NCI-H446 (cell line): ENCODE measurements around the gene ZDHHC18.
"Not testable (repeated sequence)": the region's sequence is repeated elsewhere in the genome, so short reads cannot be mapped to it uniquely, and the experiment has no call there.

Experiments used
- DNase-seq, 2 experiments: peaks; one replicate each; lab custom pipeline; 2025; lab: John Stamatoyannopoulos, UW

ZDHHC18 gene

DNA sequence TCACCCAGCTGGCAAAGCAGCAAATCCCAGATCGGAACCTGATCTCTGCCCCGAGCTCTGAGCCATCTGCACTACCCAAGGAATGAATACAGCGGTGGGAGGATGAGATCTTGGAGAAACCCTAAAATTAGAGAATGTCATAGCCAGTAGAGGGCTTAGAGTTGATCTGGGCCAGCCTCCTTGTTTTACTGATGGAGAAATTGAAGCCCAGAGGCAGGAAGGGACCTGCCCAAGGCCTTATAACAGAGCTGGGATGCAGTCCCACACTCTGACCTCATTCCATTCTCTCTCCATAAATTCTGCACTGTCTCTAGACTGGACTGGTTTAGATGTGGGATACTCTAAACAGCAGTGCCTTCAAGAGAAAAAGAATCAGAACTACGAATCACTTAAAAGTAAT lies 31.7 kb downstream of the ZDHHC18 start:
- DNase-seq = no peak

DNA sequence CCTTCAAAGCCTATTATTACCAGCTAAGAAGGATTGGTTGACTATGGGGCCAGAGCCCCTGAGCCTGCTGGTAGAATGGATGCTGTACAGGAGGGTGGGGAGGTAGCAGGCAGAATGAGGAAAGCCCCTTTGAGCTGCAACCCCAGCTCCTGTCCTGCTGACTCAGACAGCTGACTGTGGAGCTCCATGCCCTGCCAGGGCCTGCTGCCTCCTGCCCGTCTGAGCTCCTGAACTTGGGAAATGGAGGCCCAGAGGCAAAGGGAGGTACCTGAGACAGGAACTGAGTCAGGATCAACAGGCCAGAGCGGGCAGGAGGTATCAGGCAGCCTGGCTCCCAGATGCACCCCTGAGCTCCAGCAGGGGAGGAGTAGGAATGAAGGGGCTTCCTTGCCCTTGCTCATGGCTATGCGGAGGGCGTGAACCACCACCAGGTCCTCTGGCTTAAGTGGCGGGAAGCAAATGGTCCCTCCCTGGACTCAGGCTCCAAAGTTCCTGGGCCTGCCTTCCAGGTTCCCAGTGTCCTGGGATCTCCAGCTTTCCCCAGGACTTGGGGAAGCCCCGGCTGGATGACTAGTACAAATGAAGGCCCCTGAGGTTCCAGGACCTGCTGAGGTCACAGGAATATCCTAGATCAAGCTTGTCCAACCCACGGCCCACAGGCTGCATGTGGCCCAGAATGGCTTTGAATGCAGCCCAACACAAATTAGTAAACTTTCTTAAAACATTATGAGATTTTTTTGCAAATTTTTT lies 32.6 kb downstream of the ZDHHC18 start:
- no peak for DNase-seq

DNA sequence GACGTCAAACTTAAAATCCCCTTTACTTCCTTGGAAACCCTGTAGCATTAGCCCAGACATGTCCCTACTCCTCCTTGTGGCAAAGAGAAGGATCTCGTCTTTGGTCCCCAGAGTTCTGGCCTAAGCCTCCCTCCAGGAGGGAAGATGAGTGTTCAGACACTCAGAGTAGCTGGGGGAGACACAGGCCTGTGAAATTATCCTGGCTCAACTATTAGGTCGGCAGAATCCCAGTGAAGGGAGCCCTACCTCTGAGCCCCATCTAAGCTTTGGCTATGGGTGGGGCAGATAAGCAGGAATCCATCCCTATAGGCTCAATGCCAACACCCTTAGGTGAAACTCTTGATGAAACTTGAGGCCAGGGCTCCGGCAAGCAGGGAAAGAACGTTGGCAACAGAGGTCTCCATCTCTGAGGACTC lies 34.8 kb downstream of the ZDHHC18 start:
- DNase-seq = no peak

GRCh38 chr1:26861889-26862378 lies 35.4 kb downstream of the ZDHHC18 start:
- DNase-seq = no peak

DNA sequence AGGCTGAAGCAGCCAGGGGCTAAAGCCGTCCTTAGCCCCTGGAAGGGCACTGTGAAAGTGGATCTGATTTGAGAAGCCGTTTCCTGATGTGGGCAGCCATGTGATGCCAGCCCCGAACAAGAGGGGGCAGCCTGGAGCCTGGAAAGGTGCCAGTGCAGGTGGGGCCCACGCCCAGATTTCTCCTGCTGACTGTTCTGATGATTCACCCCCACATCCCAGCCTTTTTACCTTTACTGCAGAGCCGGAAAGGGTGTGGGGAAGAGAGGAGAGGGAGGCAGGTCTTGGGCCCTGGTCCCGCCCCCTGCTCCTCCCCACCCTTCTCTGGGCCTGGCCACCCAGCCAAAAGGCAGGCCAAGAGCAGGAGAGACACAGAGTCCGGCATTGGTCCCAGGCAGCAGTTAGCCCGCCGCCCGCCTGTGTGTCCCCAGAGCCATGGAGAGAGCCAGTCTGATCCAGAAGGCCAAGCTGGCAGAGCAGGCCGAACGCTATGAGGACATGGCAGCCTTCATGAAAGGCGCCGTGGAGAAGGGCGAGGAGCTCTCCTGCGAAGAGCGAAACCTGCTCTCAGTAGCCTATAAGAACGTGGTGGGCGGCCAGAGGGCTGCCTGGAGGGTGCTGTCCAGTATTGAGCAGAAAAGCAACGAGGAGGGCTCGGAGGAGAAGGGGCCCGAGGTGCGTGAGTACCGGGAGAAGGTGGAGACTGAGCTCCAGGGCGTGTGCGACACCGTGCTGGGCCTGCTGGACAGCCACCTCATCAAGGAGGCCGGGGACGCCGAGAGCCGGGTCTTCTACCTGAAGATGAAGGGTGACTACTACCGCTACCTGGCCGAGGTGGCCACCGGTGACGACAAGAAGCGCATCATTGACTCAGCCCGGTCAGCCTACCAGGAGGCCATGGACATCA lies 36.5 kb downstream of the ZDHHC18 start, which contains the start of gene SFN:
TSS of gene SFN (plus strand) at position 369 of the 904 bp plus-strand sequence. CDS start at position 433, 64 bp downstream.
- no peak for DNase-seq

DNA sequence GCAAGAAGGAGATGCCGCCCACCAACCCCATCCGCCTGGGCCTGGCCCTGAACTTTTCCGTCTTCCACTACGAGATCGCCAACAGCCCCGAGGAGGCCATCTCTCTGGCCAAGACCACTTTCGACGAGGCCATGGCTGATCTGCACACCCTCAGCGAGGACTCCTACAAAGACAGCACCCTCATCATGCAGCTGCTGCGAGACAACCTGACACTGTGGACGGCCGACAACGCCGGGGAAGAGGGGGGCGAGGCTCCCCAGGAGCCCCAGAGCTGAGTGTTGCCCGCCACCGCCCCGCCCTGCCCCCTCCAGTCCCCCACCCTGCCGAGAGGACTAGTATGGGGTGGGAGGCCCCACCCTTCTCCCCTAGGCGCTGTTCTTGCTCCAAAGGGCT lies 37.2 kb downstream of the ZDHHC18 start:
- DNase-seq = no peak

GRCh38 chr1:26864610-26865480 lies 38.4 kb downstream of the ZDHHC18 start:
- peak; percentile 92 to 99 for DNase-seq

GRCh38 chr1:26873097-26873496 lies 46.6 kb downstream of the ZDHHC18 start:
- DNase-seq = not testable (repeated sequence)

DNA sequence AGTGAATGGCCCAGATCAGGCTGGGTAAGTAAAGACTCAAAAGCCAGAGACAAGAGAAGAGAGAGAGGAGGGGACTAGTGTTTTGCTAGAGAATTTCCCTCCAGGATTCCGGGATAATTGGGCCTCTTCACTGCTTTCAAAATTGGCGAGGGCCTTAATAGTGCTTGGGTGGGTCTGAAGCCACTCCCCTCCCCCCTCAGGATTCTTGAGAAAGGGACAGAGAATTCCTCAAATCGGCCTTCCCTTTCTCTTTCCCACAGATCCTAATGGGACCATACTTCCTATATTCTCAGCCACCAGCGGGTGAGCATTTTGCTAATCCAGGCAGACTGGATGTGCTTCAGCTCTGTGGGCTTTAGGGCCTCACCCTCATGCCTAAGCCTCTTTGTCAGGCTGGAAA lies 48.4 kb downstream of the ZDHHC18 start:
- DNase-seq = no peak

DNA sequence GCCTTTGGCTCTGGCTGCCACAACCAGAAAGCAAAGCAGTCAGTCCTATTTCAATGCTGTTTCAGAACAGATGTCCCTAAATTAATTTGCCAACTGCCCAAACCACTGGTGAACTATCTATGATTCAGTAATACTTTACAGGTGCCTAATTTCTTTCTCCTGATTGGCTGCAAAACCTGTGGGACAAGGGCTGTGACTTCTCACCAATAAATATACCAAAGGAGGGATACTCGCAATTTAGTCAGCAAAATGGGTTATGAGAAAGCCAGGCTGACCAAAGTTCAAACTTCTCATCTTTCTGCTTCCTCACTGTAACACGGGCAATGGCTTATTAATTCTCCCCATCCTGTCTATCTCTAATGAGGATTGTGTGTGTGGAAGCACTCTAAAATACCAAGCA lies 50.8 kb downstream of the ZDHHC18 start:
- DNase-seq = no peak

DNA sequence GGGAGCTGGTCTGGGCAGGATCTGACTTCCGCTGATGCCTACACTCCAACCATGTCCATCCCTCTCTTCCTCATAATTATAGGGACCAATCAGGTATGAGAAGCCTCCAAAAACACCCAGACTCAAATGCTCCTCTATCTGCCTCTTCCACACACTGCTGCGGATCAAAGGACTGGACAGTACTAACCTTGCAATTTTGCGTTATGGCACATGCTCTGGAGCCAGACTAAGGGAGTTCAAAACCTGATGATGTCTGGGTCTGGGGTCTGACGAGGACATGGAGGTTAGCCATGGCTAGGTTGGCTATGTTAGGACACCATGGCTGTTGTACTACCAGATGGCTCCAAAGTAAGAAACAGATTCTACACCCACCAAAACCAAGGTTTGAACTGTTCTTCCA lies 53.3 kb downstream of the ZDHHC18 start:
- no peak for DNase-seq

DNA sequence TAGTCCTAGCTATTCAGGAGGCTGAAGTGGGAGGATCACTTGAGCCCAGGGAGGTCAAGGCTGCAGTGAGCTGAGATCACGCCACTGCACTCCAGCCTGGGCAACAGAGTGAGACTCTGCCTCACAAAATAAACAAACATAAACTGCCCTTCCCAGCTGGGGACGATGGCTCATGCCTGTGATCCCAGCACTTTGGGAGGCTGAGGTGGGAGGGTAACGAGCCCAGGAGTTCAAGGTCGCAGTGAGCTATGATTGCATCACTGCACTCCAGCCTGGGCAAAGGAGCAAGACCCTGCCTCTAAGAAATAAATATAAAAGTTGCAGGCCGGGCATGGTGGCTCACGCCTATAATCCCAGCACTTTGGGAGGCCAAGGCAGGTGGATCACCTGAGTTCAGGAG lies 55.1 kb downstream of the ZDHHC18 start:
- DNase-seq = not testable (repeated sequence)

DNA sequence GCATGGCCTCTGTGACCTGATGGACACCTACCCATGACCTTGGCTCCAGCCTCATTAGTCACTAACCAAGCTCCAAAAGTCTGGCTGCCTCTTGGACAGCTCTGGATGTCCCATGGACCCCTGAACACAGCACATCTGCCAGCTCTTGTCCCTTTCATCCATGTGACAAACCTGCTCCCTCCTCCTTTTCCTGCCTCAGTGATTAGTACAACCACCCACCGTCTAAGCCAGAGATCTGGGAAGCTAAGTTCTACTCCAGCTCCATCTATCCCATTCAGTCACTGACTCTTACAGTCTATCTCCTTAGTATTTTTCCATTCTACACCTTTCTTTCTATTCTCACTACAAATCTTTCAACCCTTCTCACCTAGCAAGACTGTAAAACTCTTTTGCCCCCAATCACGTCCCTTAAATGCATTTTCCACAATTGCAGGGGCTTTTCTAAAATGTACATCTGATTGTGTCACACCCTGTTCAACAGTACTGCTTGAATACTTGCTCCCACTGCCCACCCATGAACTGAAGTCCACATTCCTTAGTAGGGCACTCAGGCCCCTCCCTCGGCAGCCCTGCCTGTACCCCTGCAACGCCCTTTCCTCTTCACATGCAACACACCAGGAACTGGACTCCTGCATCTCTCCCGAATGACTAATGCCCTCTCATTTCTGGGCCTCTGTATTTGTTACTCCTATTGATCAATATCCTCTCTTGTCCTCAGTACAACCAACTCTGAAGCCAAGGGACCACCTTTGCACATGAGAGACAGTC lies 56.4 kb downstream of the ZDHHC18 start:
- no peak for DNase-seq

- DNase-seq = peak in 1 of 2 experiments; percentile 17
Observed at GRCh38 chr1:26887125-26887524, 60.6 kb downstream of the ZDHHC18 start.

DNA sequence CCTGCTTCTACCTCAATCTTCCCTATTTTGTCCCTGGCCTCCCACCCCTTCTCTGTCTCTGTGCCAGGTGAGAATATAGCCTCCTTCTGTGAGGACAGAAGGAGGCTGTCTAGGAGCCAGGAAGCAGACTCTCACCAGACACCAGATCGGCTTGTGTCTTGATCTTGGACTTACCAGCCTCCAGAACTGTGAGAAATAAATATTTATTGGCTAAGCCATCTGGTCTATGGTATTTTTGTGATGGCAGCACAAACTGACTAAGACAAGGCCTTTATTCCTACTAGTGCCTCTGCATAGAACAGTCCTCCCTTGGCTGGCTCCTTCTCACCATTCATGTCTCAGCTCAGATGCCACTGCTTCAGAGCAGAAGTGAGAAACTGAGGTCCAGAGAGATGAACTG lies 61.7 kb downstream of the ZDHHC18 start:
- no peak for DNase-seq

GRCh38 chr1:26889551-26890466 lies 63.3 kb downstream of the ZDHHC18 start, which contains the start of gene GPN2:
Gene GPN2 (minus strand): TSS chr1:26890283. CDS start chr1:26890096, 187 bp downstream.
- peak in 1 of 2 experiments; percentile 78 for DNase-seq

DNA sequence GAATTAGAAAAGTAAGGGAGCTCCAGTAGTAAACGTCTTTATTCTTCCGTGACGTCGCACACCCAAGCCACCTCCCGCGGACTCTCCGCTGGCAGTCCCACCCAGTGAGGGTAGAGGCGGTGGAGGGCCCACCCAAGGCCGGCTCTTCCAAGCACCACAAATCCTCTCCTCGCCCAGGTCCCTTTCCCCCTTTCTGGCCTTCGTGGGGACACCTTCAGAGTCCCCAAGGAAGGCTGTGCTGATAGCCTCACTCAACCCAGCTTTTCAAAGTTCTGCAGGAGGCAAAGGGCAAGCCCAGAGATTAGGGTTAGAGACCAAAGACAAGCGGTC lies 63.9 kb downstream of the ZDHHC18 start:
- no peak for DNase-seq

GRCh38 chr1:26894263-26894662 lies 67.8 kb downstream of the ZDHHC18 start:
- DNase-seq = no peak

DNA sequence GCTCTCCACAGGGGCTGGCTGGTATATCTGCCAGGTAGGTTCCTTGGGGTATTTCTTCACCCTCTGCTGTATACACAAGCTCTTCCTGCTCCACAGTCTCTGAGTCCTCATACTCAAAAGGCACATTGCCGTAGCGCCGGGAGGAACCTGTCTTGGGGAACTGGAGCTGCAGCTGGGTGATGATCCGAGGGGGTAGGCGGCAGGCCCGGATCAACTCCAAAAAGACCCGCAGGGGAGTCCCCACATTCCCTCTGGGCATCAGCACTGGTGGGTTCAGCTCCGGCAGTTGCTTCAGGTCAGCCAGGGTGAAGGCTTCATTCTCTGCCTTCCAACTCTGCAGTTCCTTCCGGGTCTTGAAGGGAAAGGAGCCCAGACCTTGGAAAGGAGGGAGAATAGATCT lies 70.9 kb downstream of the ZDHHC18 start:
- DNase-seq = no peak
